ENCODE data around the gene NKIRAS2.

Gene NKIRAS2

DNA sequence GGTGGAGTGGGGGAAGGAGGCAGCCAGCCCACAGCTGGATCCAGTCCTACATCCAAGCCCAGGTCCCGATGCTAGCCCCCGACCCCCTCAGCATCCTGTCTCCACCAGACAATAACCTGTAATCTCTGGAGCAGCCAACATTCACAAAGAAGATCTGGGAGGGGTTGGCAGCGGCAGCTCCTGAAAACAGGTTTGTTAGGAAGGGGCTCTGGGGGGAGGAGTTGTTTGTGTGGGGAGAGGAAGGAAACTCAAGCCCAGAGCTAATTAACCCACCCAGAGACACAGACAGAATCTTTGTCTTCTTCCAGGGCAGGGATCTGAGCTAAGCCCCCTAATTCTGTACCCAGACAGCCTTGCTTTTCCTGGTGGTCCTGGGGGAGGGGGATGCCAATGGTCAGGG lies 35.1 kb downstream of the NKIRAS2 start:
- DNase-seq (ENCODE audit: low read depth) = no peak

DNA sequence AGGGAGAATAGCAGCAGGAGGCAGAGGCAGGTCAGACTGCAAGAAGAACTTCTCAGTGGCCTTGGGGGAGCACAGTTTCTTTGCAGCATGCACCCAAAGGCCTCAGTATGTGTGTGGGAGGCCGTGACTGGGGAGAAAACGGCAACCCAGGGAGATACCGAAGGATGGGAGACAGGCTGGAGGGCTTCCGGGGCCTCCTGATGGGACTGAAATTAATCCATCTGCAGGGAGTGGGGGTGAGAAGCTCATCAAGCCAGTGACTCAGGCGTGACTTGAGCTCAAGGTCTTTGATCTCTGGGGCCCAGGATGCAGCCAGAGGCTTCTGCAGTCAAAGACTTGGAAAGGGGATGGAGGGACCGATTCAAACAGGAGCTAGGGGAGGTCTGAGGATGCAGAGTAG lies 35.6 kb downstream of the NKIRAS2 start:
- peak; percentile 73 for DNase-seq (ENCODE audit: low read depth)

DNA sequence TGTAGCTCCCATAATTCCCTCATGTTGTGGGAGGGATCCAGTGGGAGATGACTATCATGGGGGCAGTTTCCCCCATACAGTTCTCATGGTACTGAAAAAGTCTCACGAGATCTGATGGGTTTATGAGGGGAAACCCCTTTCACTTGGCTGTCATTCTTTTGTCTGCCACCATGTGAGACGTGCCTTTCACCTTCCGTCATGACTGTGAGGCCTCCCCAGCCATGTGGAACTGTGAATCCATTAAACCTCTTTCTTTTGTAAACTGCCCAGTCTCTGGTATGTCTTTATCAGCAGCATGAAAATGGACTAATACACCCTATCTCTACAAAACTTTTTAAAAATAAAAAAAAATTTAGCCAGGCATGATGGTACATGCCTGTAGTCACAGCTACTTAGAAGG lies 36.7 kb downstream of the NKIRAS2 start:
- no peak for DNase-seq (ENCODE audit: low read depth)

DNA sequence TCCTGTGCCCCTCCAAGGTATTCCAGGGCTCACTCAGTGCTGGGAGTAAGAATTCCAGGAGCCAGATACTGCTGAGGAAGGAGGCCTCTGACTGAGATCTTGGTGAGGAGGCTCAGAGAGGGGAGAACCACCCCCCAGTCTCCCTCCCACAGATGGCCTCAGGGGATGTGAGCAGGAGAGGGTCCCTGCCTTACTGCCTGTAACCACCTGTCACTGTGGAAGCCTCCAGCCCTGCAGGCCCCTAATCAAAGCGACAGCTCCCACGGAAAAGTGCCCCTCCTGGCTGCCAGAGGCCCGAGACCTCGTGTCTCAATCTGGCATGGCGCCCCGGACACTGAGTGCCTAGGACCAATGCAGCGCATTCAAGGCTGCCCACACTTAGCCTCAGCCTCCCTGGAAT lies 38.2 kb downstream of the NKIRAS2 start:
- DNase-seq (ENCODE audit: low read depth) = no peak

DNA sequence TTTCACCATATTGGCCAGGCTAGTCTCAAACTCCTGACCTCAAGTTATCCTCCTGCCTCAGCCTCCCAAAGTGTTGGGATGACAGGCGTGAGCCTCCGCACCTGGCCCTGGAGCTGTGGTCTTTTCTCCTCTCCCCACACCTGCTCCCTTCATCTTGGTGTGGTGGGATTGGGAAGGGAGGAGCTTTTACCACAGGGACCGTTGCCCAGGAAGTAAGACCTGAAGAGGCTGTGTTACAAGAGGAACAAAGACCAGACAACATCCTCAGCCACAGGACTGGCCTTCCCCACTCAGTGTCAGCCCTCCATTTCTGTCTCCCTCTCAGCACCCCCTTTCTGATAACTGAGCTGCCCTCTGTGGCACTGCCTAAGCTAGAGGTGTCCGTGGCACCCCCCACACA lies 39.9 kb downstream of the NKIRAS2 start:
- no peak for DNase-seq (ENCODE audit: low read depth)

DNA sequence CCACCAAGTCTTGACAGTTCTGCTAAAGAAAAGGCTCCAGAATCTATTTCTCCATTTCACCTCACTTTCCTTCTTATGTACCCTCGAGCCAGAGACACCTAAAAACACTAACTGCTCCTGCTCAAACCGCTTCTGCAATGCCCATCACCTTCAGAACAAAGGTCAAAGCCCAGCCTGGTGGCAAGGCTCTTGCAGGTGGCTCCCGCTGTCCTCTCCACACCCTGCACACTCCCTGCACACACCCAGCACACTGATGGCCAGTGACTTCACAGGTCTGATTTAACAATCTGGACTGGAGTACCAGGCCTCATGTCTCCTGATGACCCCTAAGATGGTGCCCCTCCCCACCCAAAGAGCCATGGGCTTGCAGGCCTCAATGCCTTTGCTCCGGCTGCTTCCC lies 40.3 kb downstream of the NKIRAS2 start:
- no peak for DNase-seq (ENCODE audit: low read depth)

DNA sequence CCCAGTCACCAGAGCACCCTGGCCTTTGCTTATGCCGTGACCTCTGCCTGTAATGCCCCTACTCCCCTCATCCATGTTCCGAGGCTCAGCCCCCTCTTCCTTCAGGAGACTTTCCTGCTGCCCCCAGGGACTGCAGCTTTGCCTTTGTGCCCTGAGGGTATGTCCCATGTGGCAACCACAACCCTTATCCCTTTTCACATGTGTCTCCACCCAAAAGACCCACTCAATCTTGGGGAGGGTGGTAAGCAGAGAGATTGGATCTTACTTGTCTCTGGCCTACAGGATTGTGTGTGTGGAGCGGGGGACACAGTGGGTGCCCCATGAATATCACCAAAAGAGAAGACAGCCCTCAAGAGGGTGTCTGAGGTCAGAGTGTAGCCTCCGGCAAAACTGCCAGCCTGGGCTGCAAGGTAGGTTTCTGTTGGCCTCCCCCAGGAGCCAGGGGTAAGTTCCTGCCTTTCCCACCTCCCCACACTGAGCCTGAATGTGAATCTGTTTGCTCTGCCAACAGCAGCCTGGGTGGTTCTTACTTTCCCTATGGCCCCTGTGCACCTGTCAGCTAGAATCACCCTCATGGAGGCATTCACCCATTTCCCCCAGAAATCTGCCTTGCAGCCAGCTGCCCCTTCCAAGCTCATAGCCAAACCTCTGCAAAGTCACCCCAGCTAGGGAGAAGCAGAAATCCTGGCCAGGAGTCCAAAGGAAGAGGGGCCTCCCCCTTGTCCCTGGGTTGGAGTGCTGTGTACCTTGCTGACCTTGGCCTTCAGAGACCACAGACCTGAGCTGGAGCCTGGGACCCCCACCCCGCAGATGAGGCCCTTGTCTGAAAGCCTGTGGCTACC lies 42.0 kb downstream of the NKIRAS2 start:
- no peak for DNase-seq (ENCODE audit: low read depth)

DNA sequence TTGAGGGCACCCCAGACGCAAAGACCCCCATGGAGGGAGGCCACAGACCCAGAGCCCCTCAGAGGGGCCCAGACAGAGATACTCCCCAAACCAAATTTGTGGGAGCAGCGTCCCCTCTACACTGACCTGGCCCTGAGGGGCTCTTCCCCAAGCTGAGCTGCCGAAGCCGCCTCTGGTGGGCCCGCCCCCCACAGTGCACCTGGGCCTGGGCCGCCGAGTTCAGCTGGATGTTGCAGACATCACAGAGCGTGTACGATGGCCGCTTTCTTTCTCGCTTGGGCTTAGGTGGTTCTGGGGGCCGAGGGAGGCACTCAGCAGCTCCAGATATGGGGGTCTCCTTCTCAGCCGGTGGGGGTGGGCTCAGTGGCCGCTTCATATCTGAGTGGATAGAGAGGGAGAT lies 42.8 kb downstream of the NKIRAS2 start:
- no peak for DNase-seq (ENCODE audit: low read depth)

DNA sequence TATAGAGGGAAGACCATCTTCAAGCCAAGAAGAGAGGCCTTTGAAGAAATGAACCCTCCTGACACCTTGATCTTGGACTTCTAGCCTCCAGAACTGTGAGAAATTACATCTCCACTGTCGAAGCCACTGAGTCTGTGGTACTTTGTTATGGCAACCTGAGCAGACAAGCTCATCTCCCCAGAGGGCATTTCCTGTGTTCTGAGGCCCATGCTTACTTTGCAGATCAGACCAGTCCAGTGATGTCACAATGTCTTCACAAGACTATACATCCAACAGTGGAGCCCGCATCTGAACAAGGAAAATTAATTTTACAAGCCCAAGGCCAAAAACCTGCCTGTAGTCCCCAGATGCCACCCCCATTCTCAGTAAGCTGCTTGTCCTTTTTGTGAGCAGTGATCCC lies 45.3 kb downstream of the NKIRAS2 start:
- no peak for DNase-seq (ENCODE audit: low read depth)

DNA sequence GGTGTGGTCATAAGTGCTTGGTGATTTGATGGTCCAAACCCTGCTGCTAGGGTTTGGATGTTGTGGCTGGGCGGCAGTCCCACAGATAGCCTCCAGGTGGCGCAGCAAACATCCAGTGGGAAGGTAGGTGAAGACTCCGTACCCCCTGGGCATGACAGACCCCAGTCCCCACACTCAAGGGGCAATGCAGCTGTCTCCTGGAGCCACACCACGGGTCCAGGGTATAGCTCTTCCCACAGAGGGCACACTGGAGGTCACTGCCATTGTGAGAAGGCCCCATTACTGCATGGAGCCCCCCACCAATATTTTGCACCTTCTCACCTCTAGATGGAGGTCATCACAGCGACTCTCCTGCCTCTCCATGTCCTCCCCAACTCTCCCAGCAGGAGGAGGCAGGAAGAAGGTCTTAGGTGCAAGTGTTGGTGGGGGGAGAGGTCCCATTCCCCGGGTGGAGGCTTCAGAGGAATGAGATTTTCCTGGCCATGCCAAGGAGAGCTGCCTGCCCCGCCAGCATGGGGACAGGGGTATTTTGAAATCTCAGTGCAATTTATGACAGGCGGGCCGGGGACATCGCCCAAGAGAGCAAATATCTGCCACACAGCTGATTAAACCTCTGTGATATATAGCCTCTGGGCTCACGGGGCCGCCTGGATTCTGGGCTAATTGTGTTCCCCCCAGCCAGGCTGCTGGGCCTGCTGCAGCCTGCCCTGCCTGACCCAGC lies 47.6 kb downstream of the NKIRAS2 start:
- DNase-seq (ENCODE audit: low read depth) = peak; percentile 65

DNA sequence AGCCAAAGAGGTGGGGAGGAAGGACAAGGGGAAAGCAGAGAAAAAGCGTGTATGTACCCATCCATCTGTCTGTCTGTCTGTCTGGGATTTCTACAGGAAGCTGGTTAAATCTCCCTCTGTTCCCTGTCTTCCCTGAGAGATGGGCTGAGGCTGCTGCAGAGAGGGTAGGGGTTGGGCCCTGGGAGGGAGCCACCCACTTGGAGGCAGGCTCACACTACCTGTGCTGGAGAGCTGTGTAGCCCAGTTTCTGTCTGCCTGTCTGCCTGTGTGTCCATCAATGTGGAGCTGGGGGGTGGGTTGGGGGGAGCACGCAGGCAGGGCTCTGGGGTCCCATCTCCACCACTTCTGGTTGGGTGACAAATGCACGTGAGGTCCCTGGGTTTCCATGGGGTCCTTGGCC lies 49.1 kb downstream of the NKIRAS2 start:
- DNase-seq (ENCODE audit: low read depth) = no peak

DNA sequence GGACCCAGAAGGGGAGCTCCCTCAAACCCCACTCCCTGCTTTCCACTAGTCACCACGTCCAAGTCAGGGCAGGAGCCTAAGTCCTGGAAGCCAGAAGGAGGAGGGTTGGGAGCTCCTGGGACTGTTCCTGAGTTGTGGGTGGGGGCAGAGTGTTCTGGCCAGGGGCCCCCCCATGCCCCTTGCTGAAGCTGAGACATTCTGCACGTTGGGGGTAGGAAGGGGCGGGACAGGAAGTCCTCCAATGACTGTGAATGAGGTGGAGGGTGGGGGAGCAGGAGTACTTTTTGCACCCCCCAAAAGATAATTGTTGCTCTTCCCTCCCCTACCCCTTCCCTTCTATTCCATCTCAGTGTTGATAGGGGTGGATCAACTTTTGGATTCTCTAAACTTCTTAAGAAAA lies 51.9 kb downstream of the NKIRAS2 start:
- DNase-seq (ENCODE audit: low read depth) = no peak

DNA sequence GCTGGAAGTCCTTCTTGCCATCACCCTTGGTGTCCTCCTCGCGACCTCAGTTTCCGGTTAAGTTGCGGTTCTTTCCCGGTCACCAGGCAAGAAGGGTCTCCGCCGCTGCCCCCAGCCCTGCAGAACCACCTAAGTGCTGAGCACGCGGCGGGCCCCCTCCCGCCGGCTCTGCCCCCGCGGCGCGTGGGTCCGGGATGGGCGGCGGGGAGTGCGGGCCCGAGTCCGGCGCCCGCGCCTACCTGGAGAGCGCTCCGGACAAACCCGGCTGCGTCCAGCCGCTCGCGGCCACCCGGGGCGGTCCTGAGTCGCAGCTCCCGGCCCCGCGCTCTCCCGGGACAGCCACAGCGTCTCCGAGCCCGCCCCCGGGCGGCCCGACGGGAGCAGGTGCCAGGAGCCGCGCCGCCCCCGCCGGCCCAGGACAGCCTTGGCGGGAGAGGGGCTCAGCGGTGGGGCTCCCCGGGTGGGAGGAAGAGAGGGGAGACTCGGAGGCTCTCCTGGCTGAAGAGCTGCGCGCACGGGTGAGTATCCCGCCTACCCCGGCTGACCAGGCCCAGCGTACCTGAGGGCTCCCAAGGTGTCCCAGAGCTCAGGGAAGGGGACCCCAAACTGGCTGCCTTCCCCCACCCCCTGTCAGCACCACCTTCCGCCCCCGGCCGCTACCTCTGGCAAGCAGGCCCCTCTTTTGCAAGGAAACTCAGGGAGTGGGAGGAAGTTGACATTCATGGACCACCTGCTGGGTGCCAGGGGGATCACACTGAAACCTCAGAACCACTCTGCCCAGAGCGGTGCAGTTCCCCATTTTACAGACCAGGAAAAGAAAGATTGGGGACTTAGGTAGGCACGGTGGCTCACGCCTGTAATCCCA lies 52.7 kb downstream of the NKIRAS2 start:
- DNase-seq (ENCODE audit: low read depth) = peak; percentile 31

Data from ELR (cell line).